Neural cell (in vitro differentiated cells): ENCODE measurements around the gene RMI1. TPM values are rescaled to one million over a fixed set of nuclear protein-coding genes. Genes with fewer than 3 reads are reported as not detected.

Source experiments
- H2AFZ ChIP-seq: fragments of 200-600, 300-800 bp; sonication (generic), shearing (Covaris generic); 2 replicates; pipeline ENCODE4 v1.6.0; 2014; ENCODE audit warnings: low read depth, mild to moderate bottlenecking, antibody characterized with exemption, low read length, moderate library complexity
- H3F3A ChIP-seq: fragments of 200-600 bp; shearing (Covaris generic); 2 replicates; pipeline ENCODE4 v1.6.1; 2016; ENCODE audit warnings: mild to moderate bottlenecking, moderate library complexity, mixed read lengths, antibody characterized with exemption, low read length; ENCODE audit not compliant: insufficient read depth, poor library complexity, severe bottlenecking
- H3K27ac ChIP-seq: fragments of 200-600, 300-800 bp; sonication (generic), shearing (Covaris generic); 2 replicates; pipeline ENCODE4 v1.5.1; 2014; ENCODE audit warnings: mild to moderate bottlenecking, low read length, moderate library complexity
- H3K27me3 ChIP-seq: fragments of 300-800, 200-600 bp; sonication (generic), shearing (Covaris generic); 2 replicates; pipeline ENCODE4 v1.6.0; 2014; ENCODE audit warnings: mild to moderate bottlenecking, low read depth, low read length, moderate library complexity; ENCODE audit not compliant: insufficient read depth
- H3K36me3 ChIP-seq: fragments of 300-800, 200-600 bp; sonication (generic), shearing (Covaris generic); 2 replicates; pipeline ENCODE4 v1.5.1; 2014; ENCODE audit warnings: mild to moderate bottlenecking, antibody characterized with exemption, low read length, moderate library complexity; ENCODE audit not compliant: insufficient read depth
- H3K4me2 ChIP-seq: fragments of 300-800, 200-600 bp; sonication (generic), shearing (Covaris generic); 2 replicates; pipeline ENCODE4 v1.6.0; 2014; ENCODE audit warnings: mild to moderate bottlenecking, low read length
- H3K4me3 ChIP-seq: fragments of 300-800, 200-600 bp; sonication (generic), shearing (Covaris generic); 2 replicates; pipeline ENCODE4 v1.5.1; 2014; ENCODE audit warnings: mild to moderate bottlenecking, low read length, moderate library complexity
- H3K79me2 ChIP-seq: fragments of 200-600 bp; shearing (Covaris generic); replicated peaks from 2 replicates; pipeline ENCODE4 v1.6.0; 2014; ENCODE audit warnings: mild to moderate bottlenecking, low read length, moderate library complexity; ENCODE audit not compliant: insufficient read depth
- H3K9ac ChIP-seq: fragments of 300-800, 200-600 bp; sonication (generic), shearing (Covaris generic); 2 replicates; pipeline ENCODE4 v1.6.1; 2016; ENCODE audit warnings: mild to moderate bottlenecking, low read length, mixed read lengths
- H3K9me2 ChIP-seq: fragments of 200-600 bp; shearing (Covaris generic); 2 replicates; pipeline ENCODE4 v1.6.1; 2016; ENCODE audit warnings: mild to moderate bottlenecking, low read length, mixed read lengths; ENCODE audit not compliant: insufficient read depth
- H3K9me3 ChIP-seq: fragments of 200-600, 300-800 bp; sonication (generic), shearing (Covaris generic); 2 replicates; pipeline ENCODE4 v1.6.1; 2016; ENCODE audit warnings: mild to moderate bottlenecking, mixed run types, low read length, moderate library complexity, mixed read lengths
- H4K20me1 ChIP-seq: fragments of 200-600 bp; shearing (Covaris generic); 2 replicates; pipeline ENCODE4 v1.6.1; 2016; ENCODE audit warnings: mild to moderate bottlenecking, mixed run types; ENCODE audit not compliant: insufficient read depth
- EP300 ChIP-seq: fragments of 450-650 bp; conservative IDR thresholded peaks from 2 replicates; pipeline ENCODE4 v1.6.1; 2014; ENCODE audit warnings: antibody characterized with exemption, mild to moderate bottlenecking, moderate library complexity; ENCODE audit not compliant: poor library complexity, severe bottlenecking
- EZH2 ChIP-seq: fragments of 200-600, 300-800 bp; shearing (Covaris generic), sonication (generic); IDR thresholded peaks from 2 replicates; pipeline ENCODE4 v1.6.1; 2014; ENCODE audit warnings: antibody characterized with exemption, low read length, borderline replicate concordance, mild to moderate bottlenecking; ENCODE audit not compliant: insufficient read depth, poor library complexity, severe bottlenecking
- MXI1 ChIP-seq: fragments of 450-650 bp; conservative IDR thresholded peaks from 2 replicates; pipeline ENCODE4 v1.6.1; 2014; ENCODE audit warnings: antibody characterized with exemption, mild to moderate bottlenecking; ENCODE audit not compliant: poor library complexity, severe bottlenecking
- POLR2AphosphoS5 ChIP-seq: IDR thresholded peaks from 2 replicates; pipeline ENCODE4 v1.6.1; 2012
- RAD21 ChIP-seq: fragments of 450-650 bp; conservative IDR thresholded peaks from 2 replicates; pipeline ENCODE4 v1.6.1; 2014; ENCODE audit warnings: antibody characterized with exemption, mild to moderate bottlenecking, moderate library complexity
- SMC3 ChIP-seq: fragments of 450-650 bp; conservative IDR thresholded peaks from 2 replicates; pipeline ENCODE4 v1.6.1; 2014; ENCODE audit warnings: antibody characterized with exemption, mild to moderate bottlenecking, moderate library complexity; ENCODE audit not compliant: poor library complexity
- TAF1 ChIP-seq: IDR thresholded peaks from 2 replicates; pipeline ENCODE4 v1.6.1; 2012; ENCODE audit warnings: low read depth
- polyA plus RNA-seq: library from polyadenylated mRNA; depleted of rRNA; stranded (reverse); fragments of >200 nt; gene quantifications from 2 replicates; pipeline ENCODE4 v1.2.3, GENCODE V29; 2014
- TF ChIP-seq, protein P1 (sequence below): fragments of 450-650 bp; IDR thresholded peaks from 2 replicates; pipeline ENCODE4 v1.5.1; 2014; ENCODE audit warnings: antibody characterized with exemption, mild to moderate bottlenecking, moderate library complexity; ENCODE audit not compliant: poor library complexity, severe bottlenecking
- TF ChIP-seq, protein P2 (sequence below): IDR thresholded peaks from 2 replicates; pipeline ENCODE4 v1.6.1; 2012; ENCODE audit warnings: borderline replicate concordance

Gene RMI1
- polyA plus RNA-seq, 1 donor from 2014 or later, result 13.1 TPM

DNA sequence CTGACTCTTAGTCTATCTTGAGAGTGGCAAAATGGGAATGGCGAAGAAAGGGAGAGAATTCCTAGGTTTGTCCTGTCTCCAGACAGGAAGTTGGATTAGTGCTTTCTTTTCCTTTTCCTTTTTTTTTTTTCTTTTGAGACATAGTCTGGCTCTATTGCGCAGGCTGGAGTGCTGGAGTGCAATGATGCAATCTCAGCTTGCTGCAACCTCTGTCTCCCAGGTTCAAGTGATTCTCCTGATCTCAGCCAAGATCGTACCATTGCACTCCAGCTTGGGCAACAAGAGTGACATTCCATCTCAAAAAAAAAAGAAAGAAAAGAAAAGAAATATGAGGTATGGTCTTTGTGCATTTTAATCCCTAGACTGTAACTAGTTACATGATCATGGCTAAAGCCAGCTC is 46.8 kb upstream of the RMI1 start:
- TF ChIP-seq EP300, result no peak
- TF ChIP-seq SMC3, result no peak
- TF ChIP-seq POLR2AphosphoS5, result no peak
- TF ChIP-seq, protein P1, sequence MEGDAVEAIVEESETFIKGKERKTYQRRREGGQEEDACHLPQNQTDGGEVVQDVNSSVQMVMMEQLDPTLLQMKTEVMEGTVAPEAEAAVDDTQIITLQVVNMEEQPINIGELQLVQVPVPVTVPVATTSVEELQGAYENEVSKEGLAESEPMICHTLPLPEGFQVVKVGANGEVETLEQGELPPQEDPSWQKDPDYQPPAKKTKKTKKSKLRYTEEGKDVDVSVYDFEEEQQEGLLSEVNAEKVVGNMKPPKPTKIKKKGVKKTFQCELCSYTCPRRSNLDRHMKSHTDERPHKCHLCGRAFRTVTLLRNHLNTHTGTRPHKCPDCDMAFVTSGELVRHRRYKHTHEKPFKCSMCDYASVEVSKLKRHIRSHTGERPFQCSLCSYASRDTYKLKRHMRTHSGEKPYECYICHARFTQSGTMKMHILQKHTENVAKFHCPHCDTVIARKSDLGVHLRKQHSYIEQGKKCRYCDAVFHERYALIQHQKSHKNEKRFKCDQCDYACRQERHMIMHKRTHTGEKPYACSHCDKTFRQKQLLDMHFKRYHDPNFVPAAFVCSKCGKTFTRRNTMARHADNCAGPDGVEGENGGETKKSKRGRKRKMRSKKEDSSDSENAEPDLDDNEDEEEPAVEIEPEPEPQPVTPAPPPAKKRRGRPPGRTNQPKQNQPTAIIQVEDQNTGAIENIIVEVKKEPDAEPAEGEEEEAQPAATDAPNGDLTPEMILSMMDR, result no peak
- no peaks in the 10 kb centered on the region for H3K9me2 ChIP-seq
- no peak overlapping the region for H3K9ac ChIP-seq
- no peaks in the 10 kb centered on the region for H3K36me3 ChIP-seq
- no peaks in the 10 kb centered on the region for H4K20me1 ChIP-seq
- H3K4me3 ChIP-seq, result no peak overlapping the region
- no peaks in the 10 kb centered on the region for H3K9me3 ChIP-seq
- H3K27me3 ChIP-seq, result no peaks in the 10 kb centered on the region
- H2AFZ ChIP-seq, result no peak overlapping the region
- no peaks in the 10 kb centered on the region for H3F3A ChIP-seq
- H3K79me2 ChIP-seq, result no peaks in the 10 kb centered on the region
- no peak overlapping the region for H3K4me2 ChIP-seq
- no peak overlapping the region for H3K27ac ChIP-seq

DNA sequence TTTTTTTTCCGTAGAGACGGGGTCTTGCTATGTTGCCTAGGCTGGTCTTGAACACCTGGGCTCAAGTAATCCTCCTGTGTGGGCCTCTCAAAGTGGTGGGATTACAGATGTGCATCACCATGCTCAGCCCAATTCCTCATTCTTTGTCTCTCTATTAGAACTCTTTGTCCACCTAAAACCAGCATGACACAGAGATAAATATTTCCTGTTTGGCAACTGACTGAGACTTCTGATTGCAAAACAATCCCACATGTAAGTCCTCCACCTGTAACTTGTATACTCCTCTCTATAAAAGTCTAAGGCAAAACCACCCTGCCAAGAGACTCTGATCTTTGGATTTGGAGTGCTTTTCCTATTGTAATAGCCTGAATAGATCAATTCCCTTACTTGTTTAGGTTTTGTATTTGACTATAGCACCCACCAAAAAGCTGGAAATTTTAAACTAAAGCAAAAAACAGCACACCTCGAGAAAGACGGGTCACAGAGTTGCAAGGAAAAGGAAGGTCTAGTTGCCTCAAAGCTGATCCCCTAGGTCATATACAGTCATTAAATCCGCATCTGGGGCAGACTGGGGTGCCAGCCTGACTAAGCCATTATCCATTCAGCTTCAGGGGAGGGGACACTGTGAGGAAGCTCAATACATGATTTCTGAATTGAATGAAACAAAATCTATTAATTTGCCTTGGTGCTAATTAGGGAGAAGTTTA is 45.9 kb upstream of the RMI1 start:
- H3K4me2 ChIP-seq, result no peak overlapping the region
- H3K27me3 ChIP-seq, result no peaks in the 10 kb centered on the region
- TF ChIP-seq POLR2AphosphoS5 (no peak), EZH2 (no peak), MXI1 (no peak), TAF1 (no peak), RAD21 (no peak), EP300 (no peak)
- TF ChIP-seq, protein P1, result no peak
- TF ChIP-seq, protein P2, sequence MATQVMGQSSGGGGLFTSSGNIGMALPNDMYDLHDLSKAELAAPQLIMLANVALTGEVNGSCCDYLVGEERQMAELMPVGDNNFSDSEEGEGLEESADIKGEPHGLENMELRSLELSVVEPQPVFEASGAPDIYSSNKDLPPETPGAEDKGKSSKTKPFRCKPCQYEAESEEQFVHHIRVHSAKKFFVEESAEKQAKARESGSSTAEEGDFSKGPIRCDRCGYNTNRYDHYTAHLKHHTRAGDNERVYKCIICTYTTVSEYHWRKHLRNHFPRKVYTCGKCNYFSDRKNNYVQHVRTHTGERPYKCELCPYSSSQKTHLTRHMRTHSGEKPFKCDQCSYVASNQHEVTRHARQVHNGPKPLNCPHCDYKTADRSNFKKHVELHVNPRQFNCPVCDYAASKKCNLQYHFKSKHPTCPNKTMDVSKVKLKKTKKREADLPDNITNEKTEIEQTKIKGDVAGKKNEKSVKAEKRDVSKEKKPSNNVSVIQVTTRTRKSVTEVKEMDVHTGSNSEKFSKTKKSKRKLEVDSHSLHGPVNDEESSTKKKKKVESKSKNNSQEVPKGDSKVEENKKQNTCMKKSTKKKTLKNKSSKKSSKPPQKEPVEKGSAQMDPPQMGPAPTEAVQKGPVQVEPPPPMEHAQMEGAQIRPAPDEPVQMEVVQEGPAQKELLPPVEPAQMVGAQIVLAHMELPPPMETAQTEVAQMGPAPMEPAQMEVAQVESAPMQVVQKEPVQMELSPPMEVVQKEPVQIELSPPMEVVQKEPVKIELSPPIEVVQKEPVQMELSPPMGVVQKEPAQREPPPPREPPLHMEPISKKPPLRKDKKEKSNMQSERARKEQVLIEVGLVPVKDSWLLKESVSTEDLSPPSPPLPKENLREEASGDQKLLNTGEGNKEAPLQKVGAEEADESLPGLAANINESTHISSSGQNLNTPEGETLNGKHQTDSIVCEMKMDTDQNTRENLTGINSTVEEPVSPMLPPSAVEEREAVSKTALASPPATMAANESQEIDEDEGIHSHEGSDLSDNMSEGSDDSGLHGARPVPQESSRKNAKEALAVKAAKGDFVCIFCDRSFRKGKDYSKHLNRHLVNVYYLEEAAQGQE, result no peak
- H2AFZ ChIP-seq, result no peak overlapping the region
- no peak overlapping the region for H3K4me3 ChIP-seq
- no peaks in the 10 kb centered on the region for H3F3A ChIP-seq
- no peaks in the 10 kb centered on the region for H3K9me3 ChIP-seq
- no peak overlapping the region for H3K27ac ChIP-seq
- no peak overlapping the region for H3K9ac ChIP-seq
- no peaks in the 10 kb centered on the region for H3K36me3 ChIP-seq
- no peaks in the 10 kb centered on the region for H3K79me2 ChIP-seq
- no peaks in the 10 kb centered on the region for H4K20me1 ChIP-seq
- H3K9me2 ChIP-seq, result no peaks in the 10 kb centered on the region
